ENCODE data around the gene RNASET2.
A peak's percentile ranks its signal among the peaks of the same experiment; 100 is the strongest.
"Not testable (repeated sequence)": the region's sequence is repeated elsewhere in the genome, so short reads cannot be mapped to it uniquely, and the experiment has no call there.

The RNASET2 gene

DNA sequence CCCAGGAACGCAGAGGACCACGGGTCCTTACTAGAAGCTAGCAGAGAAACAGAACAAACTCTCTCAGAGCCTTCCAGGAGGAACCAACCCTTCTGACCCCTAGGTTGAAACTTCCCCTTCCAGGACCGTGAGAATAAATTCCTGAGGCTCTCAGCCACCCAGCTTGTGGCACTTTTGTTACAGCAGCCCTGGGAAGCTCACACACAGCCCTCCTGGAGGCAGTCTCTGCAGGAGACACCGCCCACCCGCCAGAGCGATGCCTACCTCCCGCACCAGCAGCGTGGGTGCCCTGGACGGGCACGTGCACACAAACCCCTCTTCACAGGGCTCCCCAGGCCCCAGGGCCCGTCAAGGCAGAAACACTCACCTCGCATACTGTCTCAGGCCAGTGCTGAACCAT, 4.2 kb downstream of the RNASET2 start:
- DNase-seq (ENCODE audit: low read depth): no peak
- TF ChIP-seq, protein P1, sequence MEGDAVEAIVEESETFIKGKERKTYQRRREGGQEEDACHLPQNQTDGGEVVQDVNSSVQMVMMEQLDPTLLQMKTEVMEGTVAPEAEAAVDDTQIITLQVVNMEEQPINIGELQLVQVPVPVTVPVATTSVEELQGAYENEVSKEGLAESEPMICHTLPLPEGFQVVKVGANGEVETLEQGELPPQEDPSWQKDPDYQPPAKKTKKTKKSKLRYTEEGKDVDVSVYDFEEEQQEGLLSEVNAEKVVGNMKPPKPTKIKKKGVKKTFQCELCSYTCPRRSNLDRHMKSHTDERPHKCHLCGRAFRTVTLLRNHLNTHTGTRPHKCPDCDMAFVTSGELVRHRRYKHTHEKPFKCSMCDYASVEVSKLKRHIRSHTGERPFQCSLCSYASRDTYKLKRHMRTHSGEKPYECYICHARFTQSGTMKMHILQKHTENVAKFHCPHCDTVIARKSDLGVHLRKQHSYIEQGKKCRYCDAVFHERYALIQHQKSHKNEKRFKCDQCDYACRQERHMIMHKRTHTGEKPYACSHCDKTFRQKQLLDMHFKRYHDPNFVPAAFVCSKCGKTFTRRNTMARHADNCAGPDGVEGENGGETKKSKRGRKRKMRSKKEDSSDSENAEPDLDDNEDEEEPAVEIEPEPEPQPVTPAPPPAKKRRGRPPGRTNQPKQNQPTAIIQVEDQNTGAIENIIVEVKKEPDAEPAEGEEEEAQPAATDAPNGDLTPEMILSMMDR (IDR thresholded peaks at IDR 0.05; ENCODE audit: control insufficient read depth, extremely low read depth, insufficient read depth): no peak
- no peak overlapping the region for H3K4me3 ChIP-seq (ENCODE audit: low read depth, low read length)

DNA sequence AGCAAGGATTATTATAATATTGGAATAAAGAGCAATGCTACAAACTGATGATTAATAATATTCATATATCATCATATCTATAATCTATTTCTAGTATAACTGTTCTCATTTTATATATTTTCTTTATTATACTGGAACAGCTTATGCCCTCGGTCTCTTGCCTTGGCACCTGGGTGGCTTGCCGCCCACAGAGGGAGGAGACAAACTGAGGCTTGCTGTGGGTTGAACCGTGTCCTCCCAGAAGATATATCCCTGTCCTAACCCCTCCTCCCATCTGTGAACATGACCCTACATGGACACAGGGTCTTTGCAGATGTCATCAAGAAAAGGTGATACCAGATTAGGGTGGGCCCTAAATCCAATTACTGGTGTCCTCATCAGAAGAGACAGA, 4.7 kb downstream of the RNASET2 start:
- no peak for DNase-seq (ENCODE audit: low read depth)
- H3K4me3 ChIP-seq (ENCODE audit: low read depth, low read length): no peak overlapping the region
- TF ChIP-seq, protein P1 (IDR thresholded peaks at IDR 0.05; ENCODE audit: control insufficient read depth, extremely low read depth, insufficient read depth): no peak

DNA sequence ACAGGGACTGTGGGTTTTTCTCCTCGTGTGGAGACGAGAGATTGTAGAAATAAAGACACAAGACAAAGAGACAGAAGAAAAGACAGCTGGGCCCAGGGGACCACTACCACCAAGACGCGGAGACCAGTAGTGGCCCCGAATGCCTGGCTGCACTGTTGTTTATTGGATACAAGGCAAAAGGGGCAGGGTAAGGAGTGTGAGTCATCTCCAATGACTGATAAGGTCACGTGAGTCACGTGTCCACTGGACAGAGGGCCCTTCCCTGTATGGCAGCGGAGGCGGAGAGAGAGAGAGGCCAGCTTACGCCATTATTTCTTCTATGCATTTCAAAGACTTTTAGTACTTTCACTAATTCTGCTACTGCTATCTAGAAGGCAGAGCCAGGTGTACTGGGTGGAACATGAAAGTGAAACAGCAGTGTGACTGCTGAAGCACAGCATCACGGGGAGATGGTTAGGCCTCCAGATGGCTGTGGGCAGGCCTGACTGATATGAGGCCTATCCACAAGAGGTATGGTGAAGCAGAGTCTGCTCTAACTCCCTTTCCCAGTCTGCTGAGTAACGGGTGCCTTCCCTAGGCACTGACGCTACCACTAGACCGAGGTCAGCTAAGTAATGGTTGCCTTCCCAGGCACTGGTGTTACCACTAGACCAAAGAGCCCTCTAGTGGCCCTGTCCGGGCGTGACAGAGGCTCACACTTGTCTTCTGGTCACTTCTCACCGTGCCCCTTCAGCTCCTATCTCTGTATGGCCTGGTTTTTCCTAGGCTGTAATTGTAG, 5.3 kb downstream of the RNASET2 start:
- not testable (repeated sequence) for DNase-seq (ENCODE audit: low read depth); H3K4me3 ChIP-seq (ENCODE audit: low read depth, low read length)
- TF ChIP-seq, protein P1 (IDR thresholded peaks at IDR 0.05; ENCODE audit: control insufficient read depth, extremely low read depth, insufficient read depth): peak; percentile 73

DNA sequence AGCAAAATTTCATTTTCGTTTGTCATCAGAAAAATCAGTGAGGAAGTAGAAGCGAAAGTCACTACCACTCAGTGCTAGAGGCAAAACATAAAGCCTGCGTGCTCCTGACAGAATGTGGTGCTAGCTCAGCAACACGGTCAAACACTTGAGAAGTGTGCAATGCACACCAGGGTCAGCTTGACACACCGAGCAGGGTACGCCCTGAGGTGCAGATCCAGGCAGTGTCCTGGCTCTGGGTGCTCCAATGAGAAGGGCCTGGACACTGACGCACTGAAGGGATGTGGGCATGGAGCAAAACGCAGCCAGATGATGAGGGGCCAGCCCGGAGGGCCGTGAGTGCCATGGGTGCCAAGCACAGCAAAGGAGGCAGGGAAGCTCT, 5.9 kb downstream of the RNASET2 start:
- no peak overlapping the region for H3K4me3 ChIP-seq (ENCODE audit: low read depth, low read length)
- TF ChIP-seq, protein P1 (IDR thresholded peaks at IDR 0.05; ENCODE audit: control insufficient read depth, extremely low read depth, insufficient read depth): no peak
- no peak for DNase-seq (ENCODE audit: low read depth)

DNA sequence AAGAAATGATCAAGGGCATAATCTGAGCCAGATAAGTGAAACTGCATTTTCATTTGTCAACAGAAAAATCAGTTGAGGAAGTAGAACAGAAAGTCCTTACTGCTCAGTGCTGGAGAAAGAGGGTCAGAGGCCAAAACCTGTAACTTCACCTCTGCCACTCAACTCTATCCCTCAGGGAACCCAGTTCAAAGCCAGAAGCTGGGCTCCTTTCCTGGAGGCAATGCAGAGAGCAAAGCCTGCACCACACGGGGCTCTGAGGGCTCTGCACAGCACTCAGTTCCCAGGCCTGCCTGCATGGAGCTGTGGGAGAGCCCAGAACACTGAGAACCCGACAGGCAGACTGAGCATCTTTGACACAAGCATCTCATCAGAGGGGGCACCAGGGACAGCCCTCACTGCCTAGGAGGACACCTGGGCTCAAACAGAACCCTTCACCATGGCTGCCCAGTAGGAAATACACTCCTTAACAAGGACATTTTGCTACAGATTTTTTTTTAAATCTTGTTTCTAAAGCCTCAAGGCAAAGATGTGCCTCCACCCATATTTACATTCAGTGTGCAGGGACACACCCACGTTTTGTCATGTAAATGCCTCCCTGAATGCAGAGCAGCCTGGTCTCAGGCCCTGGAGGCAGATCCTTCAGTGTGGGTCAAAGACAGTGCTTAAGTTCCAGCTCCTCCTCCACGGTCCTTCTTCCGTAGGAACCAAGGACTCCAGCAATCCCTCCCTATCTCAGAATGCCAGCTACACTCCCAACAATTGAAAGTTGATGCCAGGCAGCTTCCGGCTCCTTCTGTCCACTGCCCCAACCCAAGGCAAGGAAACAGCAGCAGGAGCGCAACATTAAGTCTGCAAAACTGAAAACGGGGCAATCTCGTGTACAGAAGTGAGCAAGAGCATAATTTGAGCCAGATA, 6.6 kb downstream of the RNASET2 start:
- no peak overlapping the region for H3K4me3 ChIP-seq (ENCODE audit: low read depth, low read length)
- TF ChIP-seq, protein P1 (IDR thresholded peaks at IDR 0.05; ENCODE audit: control insufficient read depth, extremely low read depth, insufficient read depth): no peak
- DNase-seq (ENCODE audit: low read depth): no peak

DNA sequence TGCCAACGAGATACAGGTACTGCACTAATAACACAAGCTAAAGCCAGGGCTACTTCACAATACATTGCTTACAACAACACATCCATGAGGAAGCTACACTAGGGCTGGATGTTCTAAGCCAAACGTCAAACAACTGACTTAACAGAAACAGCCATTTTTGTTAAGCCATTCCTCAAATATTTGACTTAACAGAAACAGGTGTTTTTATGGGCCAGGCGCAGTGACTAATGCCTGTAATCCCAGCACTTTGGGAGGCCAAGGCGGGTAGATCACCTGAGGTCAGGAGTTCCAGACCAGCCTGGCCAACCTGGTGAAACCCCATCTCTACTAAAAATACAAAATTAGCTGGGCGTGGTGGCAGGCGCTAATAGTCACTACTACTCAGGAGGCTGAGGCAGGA, 7.6 kb downstream of the RNASET2 start:
- not testable (repeated sequence) for H3K4me3 ChIP-seq (ENCODE audit: low read depth, low read length); DNase-seq (ENCODE audit: low read depth)

DNA sequence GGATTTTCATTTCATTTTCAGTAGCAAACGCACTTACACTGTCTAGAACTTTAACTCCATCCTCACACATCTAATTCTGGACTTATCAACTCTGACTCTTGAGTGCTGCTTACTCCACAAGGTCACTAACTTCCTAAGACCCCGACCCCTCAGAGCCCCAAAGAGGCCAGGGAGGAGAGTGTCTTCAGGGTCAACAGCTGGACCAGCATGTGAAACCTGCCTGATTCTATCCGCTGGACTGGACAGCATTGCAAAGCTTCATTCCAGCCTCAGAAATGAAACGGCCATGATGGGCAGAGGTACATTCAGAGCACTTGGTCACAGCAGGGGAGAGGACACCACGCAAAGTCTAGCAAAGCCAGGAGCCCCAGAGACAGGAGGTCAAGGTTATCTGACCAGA, 9.1 kb downstream of the RNASET2 start:
- H3K4me3 ChIP-seq (ENCODE audit: low read depth, low read length): no peak overlapping the region
- DNase-seq (ENCODE audit: low read depth): no peak
- TF ChIP-seq, protein P1 (IDR thresholded peaks at IDR 0.05; ENCODE audit: control insufficient read depth, extremely low read depth, insufficient read depth): no peak

Data from LNCaP clone FGC (cell line).